GM21360 (cell line): Measurements from ENCODE around the gene ZNF800.
A peak's percentile ranks its signal among the peaks of the same experiment; 100 is the strongest.

Experiments
- ATAC-seq: cut with Tn5 transposase; IDR thresholded peaks from one replicate; pipeline ENCODE4 v1.9.1; 2021; ENCODE audit warnings: mild to moderate bottlenecking, moderate library complexity; ENCODE audit not compliant: unreplicated experiment

Gene ZNF800

GRCh38 chr7:127390817-127391590, 1.5 kb downstream of the ZNF800 start:
- ATAC-seq: no peak

- ATAC-seq: no peak
Observed at GRCh38 chr7:127390186-127390816, 2.2 kb downstream of the ZNF800 start.

GRCh38 chr7:127389321-127389720, 3.2 kb downstream of the ZNF800 start:
- no peak for ATAC-seq

- ATAC-seq: no peak
Observed at GRCh38 chr7:127387974-127388373, 4.5 kb downstream of the ZNF800 start.

- no peak for ATAC-seq
Observed at GRCh38 chr7:127383123-127383835, 9.2 kb downstream of the ZNF800 start.

- ATAC-seq: no peak
Observed at GRCh38 chr7:127382301-127383085, 10.0 kb downstream of the ZNF800 start.

- ATAC-seq: no peak
Observed at GRCh38 chr7:127380479-127380878, 12.0 kb downstream of the ZNF800 start.

- ATAC-seq: no peak
Observed at GRCh38 chr7:127379642-127380041, 12.9 kb downstream of the ZNF800 start.

GRCh38 chr7:127378537-127378936, 14.0 kb downstream of the ZNF800 start:
- ATAC-seq: no peak

- ATAC-seq: no peak
Observed at GRCh38 chr7:127377425-127377824, 15.1 kb downstream of the ZNF800 start.

- peak; percentile 67 for ATAC-seq
Observed at GRCh38 chr7:127375631-127376030, 16.9 kb downstream of the ZNF800 start.

GRCh38 chr7:127367679-127368078, 24.8 kb downstream of the ZNF800 start:
- no peak for ATAC-seq

- no peak for ATAC-seq
Observed at GRCh38 chr7:127366680-127367079, 25.8 kb downstream of the ZNF800 start.

GRCh38 chr7:127365957-127366315, 26.6 kb downstream of the ZNF800 start:
- no peak for ATAC-seq

- ATAC-seq: no peak
Observed at GRCh38 chr7:127365164-127365956, 27.1 kb downstream of the ZNF800 start.

- no peak for ATAC-seq
Observed at GRCh38 chr7:127362364-127363027, 30.0 kb downstream of the ZNF800 start.

- no peak for ATAC-seq
Observed at GRCh38 chr7:127361736-127362135, 30.8 kb downstream of the ZNF800 start.

- no peak for ATAC-seq
Observed at GRCh38 chr7:127359011-127359410, 33.5 kb downstream of the ZNF800 start.

GRCh38 chr7:127353897-127354296, 38.6 kb downstream of the ZNF800 start:
- ATAC-seq: no peak

- no peak for ATAC-seq
Observed at GRCh38 chr7:127350586-127350985, 41.9 kb downstream of the ZNF800 start.
